ENCODE measurements around the gene SPI1. TPM values are rescaled to one million over a fixed set of nuclear protein-coding genes. Genes with fewer than 3 reads are reported as not detected.

Gene SPI1
- polyA plus RNA-seq, 1 donor (not counting 4 experiments of a cell fraction or from before 2014, with no cell fraction given), result not detected

DNA sequence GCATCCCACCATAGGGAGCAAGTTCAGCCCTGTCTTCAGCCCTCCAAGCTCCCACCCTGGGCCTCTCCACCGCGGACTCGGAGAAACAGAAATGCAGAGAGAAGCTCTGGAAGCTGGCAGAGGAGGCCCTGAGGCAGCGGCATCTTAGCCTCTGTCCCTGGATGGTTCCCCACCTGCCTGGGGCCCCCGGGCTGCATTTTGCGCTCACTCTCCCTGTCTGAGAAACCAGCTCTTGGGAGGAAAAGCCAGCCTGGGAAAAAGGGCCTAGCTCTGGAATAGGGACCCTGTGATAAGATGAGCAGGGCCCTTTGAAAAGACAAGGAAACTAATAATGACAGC, 12.0 kb upstream of the SPI1 start:
- Histone ChIP-seq H4K20me1 (ENCODE audit: control insufficient read depth, extremely low read depth, insufficient read depth, low read length) (no peaks in the 10 kb centered on the region), H3K79me2 (ENCODE audit: control insufficient read depth, insufficient read depth, low read length) (no peaks in the 10 kb centered on the region), H3K9me3 (ENCODE audit: control insufficient read depth, low read depth, low read length) (no peaks in the 10 kb centered on the region), H3K27me3 (ENCODE audit: control insufficient read depth, extremely low read depth, insufficient read depth, low read length) (no peaks in the 10 kb centered on the region), H3K4me2 (ENCODE audit: control insufficient read depth, extremely low read depth, insufficient read depth, low read depth, low read length) (no peak overlapping the region), H3K36me3 (ENCODE audit: control insufficient read depth in 2 of 2, extremely low read depth in 1 of 2, insufficient read depth in 2 of 2, low read length in 2 of 2) (no peaks in the 10 kb centered on the region), H3K9me1 (ENCODE audit: control insufficient read depth, extremely low read depth, insufficient read depth, low read length) (no peaks in the 10 kb centered on the region), H3K4me3 (ENCODE audit: control insufficient read depth in 2 of 3, extremely low read depth in 1 of 3, insufficient read depth in 2 of 3, low read depth in 1 of 3, low read length in 3 of 3) (no peak overlapping the region), H3K9ac (ENCODE audit: control insufficient read depth, extremely low read depth, insufficient read depth, low read length) (no peak overlapping the region), H3K27ac (ENCODE audit: control insufficient read depth, insufficient read depth, low read length) (no peak overlapping the region), H3K4me1 (ENCODE audit: control insufficient read depth, extremely low read depth, insufficient read depth, low read length) (peaks cover 12% of the 10 kb centered on the region), H2AFZ (ENCODE audit: control insufficient read depth, low read length) (no peak overlapping the region)
- FAIRE-seq (no peak), DNase-seq (ENCODE audit: low read depth, low spot score) (no peak)
- TF ChIP-seq, protein P1, sequence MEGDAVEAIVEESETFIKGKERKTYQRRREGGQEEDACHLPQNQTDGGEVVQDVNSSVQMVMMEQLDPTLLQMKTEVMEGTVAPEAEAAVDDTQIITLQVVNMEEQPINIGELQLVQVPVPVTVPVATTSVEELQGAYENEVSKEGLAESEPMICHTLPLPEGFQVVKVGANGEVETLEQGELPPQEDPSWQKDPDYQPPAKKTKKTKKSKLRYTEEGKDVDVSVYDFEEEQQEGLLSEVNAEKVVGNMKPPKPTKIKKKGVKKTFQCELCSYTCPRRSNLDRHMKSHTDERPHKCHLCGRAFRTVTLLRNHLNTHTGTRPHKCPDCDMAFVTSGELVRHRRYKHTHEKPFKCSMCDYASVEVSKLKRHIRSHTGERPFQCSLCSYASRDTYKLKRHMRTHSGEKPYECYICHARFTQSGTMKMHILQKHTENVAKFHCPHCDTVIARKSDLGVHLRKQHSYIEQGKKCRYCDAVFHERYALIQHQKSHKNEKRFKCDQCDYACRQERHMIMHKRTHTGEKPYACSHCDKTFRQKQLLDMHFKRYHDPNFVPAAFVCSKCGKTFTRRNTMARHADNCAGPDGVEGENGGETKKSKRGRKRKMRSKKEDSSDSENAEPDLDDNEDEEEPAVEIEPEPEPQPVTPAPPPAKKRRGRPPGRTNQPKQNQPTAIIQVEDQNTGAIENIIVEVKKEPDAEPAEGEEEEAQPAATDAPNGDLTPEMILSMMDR (optimal IDR thresholded peaks at IDR 0.05 in 1 of 3, IDR thresholded peaks at IDR 0.05 in 1 of 3, conservative IDR thresholded peaks at IDR 0.05 in 1 of 3; ENCODE audit: extremely low read depth in 1 of 3, insufficient read depth in 2 of 3, low read length in 3 of 3), result no peak
- TF ChIP-seq EZH2 (IDR thresholded peaks at IDR 0.05; ENCODE audit: low read length), result no peak
- dilution Hi-C loops (cut with MboI; ENCODE audit: extremely low pct_ligation_motif_present, low sequenced_read_pairs), result no loop called here

DNA sequence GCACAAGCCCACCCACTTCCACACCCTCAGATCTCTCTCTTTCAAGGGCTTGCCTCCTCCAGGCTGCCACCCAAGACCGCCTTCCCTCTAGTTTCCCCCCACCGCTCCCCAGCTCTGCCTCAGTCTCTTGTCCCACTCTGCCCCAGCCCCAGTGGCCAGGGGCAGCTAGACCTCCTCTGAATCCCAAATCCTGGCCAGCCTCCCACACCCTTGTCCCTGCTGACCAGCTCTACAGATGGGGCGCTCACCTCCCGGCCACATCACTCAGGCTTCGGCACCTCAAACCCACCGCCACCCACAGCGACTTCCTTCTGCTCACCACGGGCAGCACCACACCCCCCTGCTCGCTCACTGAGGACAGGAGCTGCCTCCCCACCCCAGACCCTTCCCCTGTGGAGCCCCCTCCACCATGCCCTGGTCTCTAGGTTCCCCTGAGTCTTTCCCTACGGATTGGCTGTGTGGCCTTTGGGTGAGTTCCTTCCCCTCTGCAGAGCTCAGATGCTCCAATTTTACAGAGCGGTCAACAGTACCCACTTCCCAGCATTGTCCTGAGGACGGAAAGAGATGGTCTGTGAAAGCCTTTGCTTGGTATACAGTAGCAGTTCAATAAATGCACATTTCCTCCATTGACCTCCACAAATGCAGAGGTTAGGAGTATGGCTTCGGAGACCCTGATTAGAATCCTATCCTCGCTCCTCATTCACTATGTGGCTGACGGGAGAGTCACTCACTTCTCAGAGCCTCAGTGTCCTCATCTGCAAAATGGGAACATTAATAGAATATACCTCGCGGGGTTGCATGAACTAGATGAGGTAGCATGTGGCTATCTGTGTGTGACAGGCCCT, 11.5 kb upstream of the SPI1 start:
- H3K27me3 ChIP-seq (ENCODE audit: control insufficient read depth, extremely low read depth, insufficient read depth, low read length), result no peaks in the 10 kb centered on the region
- no peaks in the 10 kb centered on the region for H3K9me3 ChIP-seq (ENCODE audit: control insufficient read depth, low read depth, low read length)
- H3K79me2 ChIP-seq (ENCODE audit: control insufficient read depth, insufficient read depth, low read length), result no peaks in the 10 kb centered on the region
- H3K4me1 ChIP-seq (ENCODE audit: control insufficient read depth, extremely low read depth, insufficient read depth, low read length), result peaks cover 12% of the 10 kb centered on the region
- no peak overlapping the region for H3K27ac ChIP-seq (ENCODE audit: control insufficient read depth, insufficient read depth, low read length)
- H3K9me1 ChIP-seq (ENCODE audit: control insufficient read depth, extremely low read depth, insufficient read depth, low read length), result no peaks in the 10 kb centered on the region
- H4K20me1 ChIP-seq (ENCODE audit: control insufficient read depth, extremely low read depth, insufficient read depth, low read length), result no peaks in the 10 kb centered on the region
- FAIRE-seq (no peak), DNase-seq (ENCODE audit: low read depth, low spot score) (no peak)
- H3K9ac ChIP-seq (ENCODE audit: control insufficient read depth, extremely low read depth, insufficient read depth, low read length), result no peak overlapping the region
- peak overlapping the region; percentile 94 for H2AFZ ChIP-seq (ENCODE audit: control insufficient read depth, low read length)
- TF ChIP-seq, protein P1 (optimal IDR thresholded peaks at IDR 0.05 in 1 of 3, IDR thresholded peaks at IDR 0.05 in 1 of 3, conservative IDR thresholded peaks at IDR 0.05 in 1 of 3; ENCODE audit: extremely low read depth in 1 of 3, insufficient read depth in 2 of 3, low read length in 3 of 3), result no peak
- no peak for TF ChIP-seq EZH2 (IDR thresholded peaks at IDR 0.05; ENCODE audit: low read length)
- H3K4me2 ChIP-seq (ENCODE audit: control insufficient read depth, extremely low read depth, insufficient read depth, low read depth, low read length), result no peak overlapping the region
- H3K36me3 ChIP-seq (ENCODE audit: control insufficient read depth in 2 of 2, extremely low read depth in 1 of 2, insufficient read depth in 2 of 2, low read length in 2 of 2), result no peaks in the 10 kb centered on the region
- H3K4me3 ChIP-seq (ENCODE audit: control insufficient read depth in 2 of 3, extremely low read depth in 1 of 3, insufficient read depth in 2 of 3, low read depth in 1 of 3, low read length in 3 of 3), result no peak overlapping the region
- dilution Hi-C loops (cut with MboI; ENCODE audit: extremely low pct_ligation_motif_present, low sequenced_read_pairs), result no loop called here

All from keratinocyte (primary cell).